CD4-positive, alpha-beta T cell treated with Interleukin-10 for 1 hour (primary cell): ENCODE data around the gene MYL6B.
"Not testable (repeated sequence)": the region's sequence is repeated elsewhere in the genome, so short reads cannot be mapped to it uniquely, and the experiment has no call there.

Source experiments
- DNase-seq: peaks from one replicate; pipeline ENCODE4 v3.0.0-alpha.2; 2020

The MYL6B gene

DNA sequence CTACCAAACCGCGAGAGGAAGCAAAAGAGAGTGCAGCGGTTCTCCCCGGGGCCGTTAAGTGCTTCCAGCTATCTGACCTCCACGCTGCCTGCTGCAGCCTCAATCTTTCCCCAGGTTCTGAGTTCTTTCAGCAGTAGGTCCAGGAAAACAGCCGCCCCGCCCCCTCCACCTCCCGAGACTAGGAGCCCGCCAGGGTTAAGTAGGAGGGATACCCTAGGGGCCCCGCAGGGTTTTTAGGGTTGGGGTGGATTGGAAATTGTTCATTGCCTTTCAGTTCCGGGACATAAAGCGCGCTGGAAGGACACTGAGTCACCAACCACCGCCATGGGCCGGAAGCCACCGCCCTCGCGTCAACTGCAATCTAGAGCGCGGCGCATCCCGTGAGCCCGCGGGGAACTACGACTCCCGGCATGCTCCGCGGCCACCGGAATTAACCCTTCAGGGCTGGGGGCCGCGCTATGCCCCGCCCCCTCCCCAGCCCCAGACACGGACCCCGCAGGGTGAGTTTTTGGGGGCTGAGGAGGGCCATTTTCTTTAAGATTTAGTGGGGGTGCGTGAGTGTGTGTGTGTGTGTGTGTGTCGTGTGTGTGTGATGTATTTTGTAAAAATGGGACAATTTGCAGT, at the start of gene MYL6B:
MYL6B (plus strand) TSS at position 456 of the 624 bp plus-strand sequence. CDS start 1,332 bp downstream, outside the sequence.
- DNase-seq: peak; percentile 91

DNA sequence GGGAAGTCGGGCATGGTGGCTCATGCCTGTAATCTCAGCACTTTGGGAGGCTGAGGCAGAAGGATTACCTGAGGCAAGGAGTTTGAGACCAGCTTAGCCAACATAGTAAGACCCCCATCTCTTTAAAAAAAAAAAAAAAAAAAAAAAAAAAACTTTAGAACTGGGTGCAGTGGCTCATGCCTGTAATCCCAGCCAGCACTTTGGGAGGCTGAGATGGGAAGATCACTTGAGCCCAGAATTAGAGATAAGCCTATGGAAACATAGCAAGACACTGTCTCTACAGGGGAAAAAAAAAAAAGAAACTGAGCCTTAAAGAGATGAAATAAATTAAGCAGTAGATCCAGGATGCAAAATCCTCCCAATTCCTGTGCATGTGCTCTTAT, 49.7 kb upstream of the MYL6B start:
- DNase-seq: no peak

DNA sequence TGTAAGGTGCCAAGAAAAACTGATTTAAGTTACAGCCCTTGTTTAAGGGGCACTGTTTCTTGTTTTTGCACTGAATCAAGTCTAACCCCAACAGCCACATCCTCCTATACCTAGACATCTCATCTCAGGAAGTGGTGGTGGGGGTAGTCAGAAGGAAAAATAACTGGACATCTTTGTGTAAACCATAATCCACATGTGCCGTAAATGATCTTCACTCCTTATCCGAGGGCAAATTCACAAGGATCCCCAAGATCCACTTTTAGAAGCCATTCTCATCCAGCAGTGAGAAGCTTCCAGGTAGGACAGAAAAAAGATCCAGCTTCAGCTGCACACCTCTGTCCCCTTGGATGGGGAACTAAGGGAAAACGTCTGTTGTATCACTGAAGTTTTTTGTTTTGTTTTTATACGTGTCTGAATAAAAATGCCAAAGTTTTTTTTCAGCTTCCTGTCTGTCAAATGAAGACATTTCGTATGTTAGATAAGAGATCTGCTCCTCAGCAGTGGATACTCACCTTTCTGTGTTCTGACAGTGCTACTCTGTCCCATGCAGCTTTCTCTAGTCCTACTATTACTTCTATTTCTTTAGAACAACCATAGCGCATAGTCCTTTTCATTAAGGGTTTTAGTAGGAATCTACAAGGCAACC, 49.2 kb upstream of the MYL6B start:
- DNase-seq: peak; percentile 53

DNA sequence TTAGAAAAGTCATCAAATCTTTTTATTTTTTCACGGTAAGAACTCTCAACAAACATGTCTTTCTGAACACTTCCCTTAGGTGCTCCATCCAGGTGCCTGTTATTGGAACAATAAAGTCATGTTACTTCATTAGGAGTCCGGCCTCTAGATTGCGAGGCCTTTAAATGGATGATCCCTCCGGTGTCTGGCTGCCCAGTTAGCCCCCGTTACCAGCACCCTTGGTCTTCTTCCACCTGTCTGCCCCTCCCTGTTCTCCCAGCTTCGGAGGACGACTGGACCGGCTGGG, 48.6 kb upstream of the MYL6B start:
- DNase-seq: no peak

- DNase-seq: peak; percentile 98
Measured at GRCh38 chr12:56104109-56104814, 48.1 kb upstream of the MYL6B start, which contains the start of gene PA2G4. TSS of gene PA2G4 (plus strand) at chr12:56104559. CDS start at chr12:56104738, 179 bp downstream.

DNA sequence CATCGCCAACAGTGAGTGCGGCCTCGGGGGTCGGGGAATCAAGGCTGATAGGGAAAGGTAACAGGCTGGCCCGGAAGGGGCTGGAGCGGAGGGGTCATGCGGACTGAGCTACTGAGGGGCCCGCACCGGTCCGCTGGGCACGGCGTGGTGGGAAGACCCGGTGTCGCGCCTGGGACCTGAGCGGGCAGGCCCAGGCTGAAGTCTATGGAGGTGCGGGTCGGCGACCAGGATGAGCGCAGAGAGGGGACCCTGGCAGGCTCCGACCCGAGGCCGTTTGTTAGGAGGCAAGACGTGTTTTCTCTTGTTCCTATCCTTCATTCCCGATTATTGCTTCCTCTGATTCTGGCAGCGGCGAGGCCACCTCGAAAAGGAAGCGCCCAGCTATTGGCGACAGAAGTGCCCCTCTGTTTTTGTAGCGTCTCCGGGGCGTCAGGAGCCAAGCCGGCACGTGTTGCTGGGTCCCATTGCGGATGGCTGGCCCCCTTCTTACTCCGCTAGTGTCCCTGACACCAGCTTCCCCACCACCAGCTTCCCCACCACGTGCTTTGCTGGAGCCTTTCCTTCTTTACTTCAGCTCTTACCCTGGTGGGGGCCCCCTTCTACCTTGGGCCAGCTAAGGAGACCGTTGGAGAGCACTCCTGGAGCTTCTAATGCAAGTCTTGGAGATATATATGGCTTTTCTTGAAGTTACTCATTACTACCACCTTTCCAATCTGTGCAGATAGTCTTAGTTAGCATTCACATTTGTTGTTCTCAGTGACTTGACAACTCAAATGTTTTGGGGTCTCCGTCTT, 47.4 kb upstream of the MYL6B start:
- DNase-seq: peak; percentile 19

DNA sequence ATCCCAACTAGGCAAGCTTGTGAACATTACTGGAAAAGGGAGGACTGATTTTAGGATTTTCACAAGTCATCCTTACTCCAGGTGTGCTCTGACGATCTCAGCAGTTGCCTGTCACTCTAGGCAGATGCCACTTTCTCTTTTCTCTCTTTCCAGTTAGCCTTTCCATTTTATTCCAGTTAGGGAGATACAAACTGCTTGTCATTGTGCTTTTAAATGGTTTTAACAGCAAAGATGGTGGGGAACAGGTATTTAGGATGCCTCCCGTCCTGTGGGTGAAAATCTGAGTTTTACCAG, 46.8 kb upstream of the MYL6B start:
- DNase-seq: no peak

DNA sequence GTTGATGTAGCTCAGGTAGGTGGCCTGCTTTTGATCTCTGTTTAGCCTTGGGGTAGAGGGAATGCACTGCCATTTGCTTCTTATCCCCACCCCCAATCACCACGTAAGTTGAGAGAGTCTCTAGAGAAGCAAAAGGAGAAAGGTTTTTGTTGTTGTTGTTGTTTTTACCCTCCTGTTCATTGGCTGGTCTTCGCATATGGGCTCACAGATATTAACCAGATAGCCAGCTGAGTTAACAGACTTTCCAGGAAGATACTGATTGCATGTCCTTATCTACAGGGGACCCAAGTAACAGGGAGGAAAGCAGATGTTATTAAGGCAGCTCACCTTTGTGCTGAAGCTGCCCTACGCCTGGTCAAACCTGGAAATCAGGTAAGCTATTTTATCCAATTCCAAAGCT, 45.1 kb upstream of the MYL6B start:
- DNase-seq: no peak

DNA sequence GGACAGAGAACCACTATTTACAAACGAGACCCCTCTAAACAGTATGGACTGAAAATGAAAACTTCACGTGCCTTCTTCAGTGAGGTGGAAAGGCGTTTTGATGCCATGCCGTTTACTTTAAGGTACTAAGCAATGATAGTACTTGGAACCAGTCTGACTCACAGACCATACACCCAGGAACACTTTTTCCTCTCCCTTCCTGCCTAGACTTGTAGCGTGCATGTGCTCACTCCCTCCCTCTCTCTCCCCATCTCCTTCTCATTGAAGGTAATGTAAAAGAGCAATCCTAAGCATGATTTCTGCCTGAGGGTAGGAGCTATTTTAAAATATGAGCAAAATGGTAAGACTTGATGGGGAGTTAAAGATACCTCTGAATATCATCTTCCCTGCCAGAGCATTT, 41.8 kb upstream of the MYL6B start:
- no peak for DNase-seq

GRCh38 chr12:56114084-56114483, 38.3 kb upstream of the MYL6B start:
- DNase-seq: no peak

- no peak for DNase-seq
Measured at GRCh38 chr12:56115329-56115728, 37.1 kb upstream of the MYL6B start.

- DNase-seq: peak; percentile 95
Measured at GRCh38 chr12:56116267-56117081, 35.9 kb upstream of the MYL6B start, which contains the start of gene RPL41. TSS of gene RPL41 (plus strand) at chr12:56116633.

DNA sequence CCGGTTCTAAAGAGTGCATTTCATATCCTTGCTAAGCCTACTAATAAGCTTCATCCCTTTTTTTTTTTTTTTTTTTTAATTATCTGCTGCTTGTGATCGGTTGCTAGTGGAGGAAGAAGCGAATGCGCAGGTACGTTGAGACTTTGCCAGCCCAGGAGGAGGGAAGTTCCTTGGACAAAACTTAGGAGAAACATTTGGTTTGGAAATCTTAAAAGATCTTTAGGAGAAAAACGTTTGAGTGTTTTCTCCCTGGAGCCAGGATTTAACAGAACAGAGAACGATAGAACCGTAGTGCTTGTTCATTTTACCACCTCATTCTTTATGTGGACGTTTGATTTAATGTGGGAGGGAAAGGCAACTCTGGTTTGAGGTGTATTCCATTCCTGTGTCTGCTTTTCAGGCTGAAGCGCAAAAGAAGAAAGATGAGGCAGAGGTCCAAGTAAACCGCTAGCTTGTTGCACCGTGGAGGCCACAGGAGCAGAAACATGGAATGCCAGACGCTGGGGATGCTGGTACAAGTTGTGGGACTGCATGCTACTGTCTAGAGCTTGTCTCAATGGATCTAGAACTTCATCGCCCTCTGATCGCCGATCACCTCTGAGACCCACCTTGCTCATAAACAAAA, 35.2 kb upstream of the MYL6B start:
- not testable (repeated sequence) for DNase-seq

DNA sequence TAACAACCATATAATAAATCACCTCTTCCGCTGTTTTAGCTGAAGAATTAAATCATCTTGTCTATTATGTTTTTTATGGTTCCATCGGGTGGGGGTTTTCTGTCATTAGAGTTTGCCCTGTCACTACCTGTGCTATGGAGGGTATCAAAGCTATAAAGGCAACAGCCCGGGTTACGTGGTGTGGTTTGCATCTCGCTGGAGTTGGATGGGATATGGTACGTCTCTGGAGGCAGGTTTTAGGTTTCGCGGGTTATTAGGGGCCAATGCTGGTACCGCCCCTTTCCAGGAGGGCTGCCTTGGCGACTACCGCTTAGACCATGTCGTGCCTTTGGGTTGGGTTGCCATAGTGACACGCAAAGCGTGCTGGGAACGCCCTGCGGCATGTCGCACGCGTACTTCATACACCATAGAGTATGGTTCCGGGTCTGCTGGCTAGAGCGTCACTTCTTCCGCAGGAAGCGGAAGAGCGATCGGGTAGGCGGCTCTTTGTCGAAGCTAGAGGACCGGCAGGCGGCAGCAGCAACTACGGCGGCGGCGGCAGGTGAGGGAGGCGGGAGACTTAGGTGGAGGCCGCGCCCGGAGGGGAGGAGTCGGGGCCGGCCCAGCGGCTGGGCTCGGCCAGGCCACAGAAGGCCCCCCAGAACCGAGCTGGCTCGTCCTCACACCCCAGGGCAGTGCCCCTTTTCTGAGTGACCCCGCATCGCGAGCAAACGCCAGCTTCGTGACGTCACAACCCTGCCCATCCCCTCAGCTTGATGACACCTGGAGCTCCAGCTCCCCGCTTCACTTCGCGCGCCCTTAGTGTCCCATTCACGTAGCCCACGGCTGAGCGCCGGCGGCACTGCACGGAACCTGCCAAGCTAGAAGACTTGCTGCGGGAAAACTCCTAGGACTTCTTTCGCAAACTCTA, 34.4 kb upstream of the MYL6B start, which contains the start of gene ZC3H10:
ZC3H10 (plus strand) TSS at position 489 of the 910 bp plus-strand sequence. CDS start 2,297 bp downstream, outside the sequence.
- peak; percentile 99 for DNase-seq

GRCh38 chr12:56118688-56119357, 33.6 kb upstream of the MYL6B start:
- DNase-seq: no peak

GRCh38 chr12:56119361-56119796, 33.0 kb upstream of the MYL6B start:
- DNase-seq: peak; percentile 80

DNA sequence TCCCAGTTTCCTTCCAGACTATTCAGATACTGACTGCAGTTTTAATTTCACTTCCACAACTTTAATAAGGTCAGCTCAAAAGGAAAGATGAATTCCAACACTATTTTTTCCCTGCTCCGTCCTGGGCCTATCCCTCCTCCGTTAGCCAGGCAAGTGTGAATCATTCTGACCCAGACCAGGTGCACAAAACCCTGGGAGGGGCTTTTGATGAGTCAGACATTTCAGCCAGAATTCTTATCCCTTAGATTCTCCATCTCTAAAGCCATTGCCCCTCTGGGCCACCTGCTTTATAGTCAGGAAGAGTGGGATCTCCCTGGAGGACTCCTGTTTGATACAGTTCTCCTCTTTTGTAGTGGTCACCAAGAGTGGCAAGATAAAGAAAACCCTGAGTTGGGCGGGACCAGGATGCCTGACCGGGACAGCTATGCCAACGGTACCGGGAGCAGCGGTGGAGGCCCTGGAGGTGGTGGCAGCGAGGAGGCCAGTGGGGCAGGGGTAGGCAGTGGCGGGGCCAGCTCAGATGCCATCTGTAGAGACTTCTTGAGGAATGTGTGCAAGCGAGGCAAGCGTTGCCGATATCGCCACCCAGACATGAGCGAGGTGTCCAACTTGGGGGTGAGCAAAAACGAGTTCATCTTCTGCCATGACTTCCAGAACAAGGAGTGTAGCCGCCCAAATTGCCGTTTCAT, 32.1 kb upstream of the MYL6B start:
- DNase-seq: no peak

DNA sequence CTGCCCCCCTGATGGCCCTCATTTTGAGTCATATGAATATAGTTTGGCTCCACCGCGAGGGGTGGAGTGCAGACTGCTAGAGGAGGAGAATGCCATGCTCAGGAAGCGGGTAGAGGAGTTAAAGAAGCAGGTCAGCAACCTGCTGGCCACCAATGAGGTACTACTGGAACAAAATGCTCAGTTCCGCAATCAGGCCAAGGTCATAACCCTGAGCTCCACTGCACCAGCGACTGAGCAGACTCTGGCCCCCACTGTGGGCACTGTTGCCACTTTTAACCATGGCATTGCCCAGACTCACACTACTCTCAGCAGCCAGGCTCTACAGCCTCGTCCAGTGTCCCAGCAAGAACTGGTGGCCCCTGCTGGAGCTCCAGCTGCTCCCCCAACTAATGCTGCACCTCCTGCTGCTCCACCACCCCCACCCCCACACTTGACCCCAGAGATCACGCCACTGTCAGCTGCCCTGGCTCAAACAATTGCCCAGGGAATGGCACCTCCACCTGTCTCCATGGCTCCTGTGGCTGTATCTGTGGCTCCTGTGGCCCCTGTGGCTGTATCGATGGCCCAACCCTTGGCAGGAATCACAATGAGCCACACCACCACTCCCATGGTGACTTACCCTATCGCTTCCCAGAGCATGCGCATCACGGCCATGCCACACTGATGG, 31.1 kb upstream of the MYL6B start:
- DNase-seq: no peak

DNA sequence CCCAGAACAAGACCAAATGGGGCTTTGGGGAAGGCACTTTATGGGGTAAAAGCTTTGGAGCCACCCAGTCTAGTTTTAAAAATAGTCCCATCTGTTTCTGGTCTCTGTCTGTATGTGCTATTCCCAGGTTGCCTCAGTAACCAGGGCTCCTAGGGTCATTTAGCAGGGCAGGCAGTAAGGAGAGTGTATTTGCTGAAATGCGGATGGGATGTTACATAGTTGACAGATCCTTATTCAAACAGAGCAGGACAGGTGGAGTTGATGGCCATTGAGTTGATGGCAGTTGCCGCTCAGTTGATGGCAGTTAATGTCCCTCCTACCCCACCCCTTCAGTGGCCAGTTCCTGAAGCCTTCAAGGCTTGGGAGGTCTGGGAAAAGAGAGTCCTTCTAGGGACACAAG, 29.8 kb upstream of the MYL6B start:
- DNase-seq: no peak
